Activated T-helper 1 cell treated with anti-CD3 and anti-CD28 coated beads, Interleukin-2, amount 50 U/mL, for 16 hours (primary cell): Measurements from ENCODE around the gene USP20.

Source experiments
- DNase-seq, 2 donors: peaks; one replicate each; pipeline ENCODE4 v3.0.0-alpha.2; 2020; ENCODE audit warnings: low read depth in 1 of 2, low spot score in 1 of 2

USP20 gene

GRCh38 chr9:129914051-129914450 is 78.8 kb downstream of the USP20 start:
- no peak for DNase-seq

GRCh38 chr9:129916707-129917106 is 81.4 kb downstream of the USP20 start:
- DNase-seq: no peak

- no peak for DNase-seq
Observed at GRCh38 chr9:129918296-129918950, 83.2 kb downstream of the USP20 start.

- no peak for DNase-seq
Observed at GRCh38 chr9:129919277-129919676, 84.0 kb downstream of the USP20 start.

- DNase-seq: no peak
Observed at GRCh38 chr9:129919841-129920240, 84.6 kb downstream of the USP20 start.

GRCh38 chr9:129921905-129922304 is 86.6 kb downstream of the USP20 start:
- no peak for DNase-seq

- no peak for DNase-seq
Observed at GRCh38 chr9:129923589-129923988, 88.3 kb downstream of the USP20 start.

- no peak for DNase-seq
Observed at GRCh38 chr9:129929496-129930125, 94.4 kb downstream of the USP20 start.

- no peak for DNase-seq
Observed at GRCh38 chr9:129930743-129931142, 95.5 kb downstream of the USP20 start.
